Stimulated activated naive CD8-positive, alpha-beta T cell treated with anti-CD3 and anti-CD28 coated beads, Interleukin-15, Interleukin-2, amounts not matched to agents 100 U/mL and 50 U/mL, for 24 hours (primary cell): ENCODE data around the gene EI24.
A peak's percentile ranks its signal among the peaks of the same experiment; 100 is the strongest.
"Not testable (repeated sequence)": the region's sequence is repeated elsewhere in the genome, so short reads cannot be mapped to it uniquely, and the experiment has no call there.

Source experiments
- ATAC-seq: fragments of 150-1000 bp; cut with Tn5 transposase; one replicate; pipeline ENCODE4 v1.10.0; 2021
- DNase-seq: peaks from one replicate; pipeline ENCODE4 v3.0.0; 2021

EI24 gene

DNA sequence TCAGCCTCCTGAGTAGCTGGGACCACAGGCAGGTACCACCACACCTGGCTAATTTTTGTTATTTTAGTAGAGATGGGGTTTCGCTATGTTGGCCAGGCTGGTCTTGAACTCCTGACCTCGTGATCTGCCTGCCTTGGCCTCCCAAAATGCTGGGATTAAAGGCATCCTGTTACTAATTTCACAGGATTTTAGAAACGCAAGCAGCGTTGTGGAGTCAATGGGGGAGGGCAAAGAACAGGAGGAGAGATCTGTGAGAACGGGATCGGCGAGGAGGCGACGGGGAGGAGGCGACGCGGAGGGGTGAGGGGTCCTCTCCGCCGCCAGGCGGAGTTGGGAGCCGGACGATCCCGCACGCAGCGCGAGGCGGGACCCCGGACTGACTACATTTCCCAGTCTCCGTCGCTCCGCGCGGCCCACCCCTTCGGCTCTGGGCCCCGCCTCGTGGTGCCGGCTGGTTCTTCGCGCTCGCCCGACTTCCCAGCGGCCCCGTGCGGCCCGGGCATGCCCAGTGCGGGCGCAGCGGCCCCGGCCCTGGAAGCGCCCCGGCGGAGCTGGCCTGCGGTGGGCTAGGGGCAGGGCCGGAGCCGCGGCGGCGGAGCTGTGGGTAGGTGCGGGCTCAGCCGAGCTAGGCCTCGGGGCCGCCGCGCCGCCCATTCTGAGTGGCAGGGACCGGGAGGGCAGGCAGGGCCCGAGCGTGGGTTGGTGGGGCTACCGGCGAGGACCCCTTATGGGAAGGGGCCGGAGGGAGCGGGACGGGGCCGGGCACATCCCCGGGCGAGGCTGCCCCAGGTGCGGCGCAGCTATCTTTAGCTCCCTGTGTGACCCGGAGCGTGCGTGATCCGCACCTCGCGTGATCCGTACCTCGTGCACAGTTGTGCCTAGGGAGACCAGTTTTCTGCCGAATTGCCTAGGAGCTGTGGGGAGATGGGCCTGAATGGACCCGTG lies at the start of gene EI24:
TSS of gene EI24 (plus strand) at position 508 of the 945 bp plus-strand sequence. CDS start 3,051 bp downstream, outside the sequence.
- ATAC-seq = peak; percentile 99
- DNase-seq = peak; percentile 92

- ATAC-seq (peak; percentile 88), DNase-seq (peak; percentile 28)
Measured at GRCh38 chr11:125519860-125520834, 49.1 kb upstream of the EI24 start.

GRCh38 chr11:125525303-125525702 lies 44.0 kb upstream of the EI24 start:
- no peak for ATAC-seq
- no peak for DNase-seq

DNA sequence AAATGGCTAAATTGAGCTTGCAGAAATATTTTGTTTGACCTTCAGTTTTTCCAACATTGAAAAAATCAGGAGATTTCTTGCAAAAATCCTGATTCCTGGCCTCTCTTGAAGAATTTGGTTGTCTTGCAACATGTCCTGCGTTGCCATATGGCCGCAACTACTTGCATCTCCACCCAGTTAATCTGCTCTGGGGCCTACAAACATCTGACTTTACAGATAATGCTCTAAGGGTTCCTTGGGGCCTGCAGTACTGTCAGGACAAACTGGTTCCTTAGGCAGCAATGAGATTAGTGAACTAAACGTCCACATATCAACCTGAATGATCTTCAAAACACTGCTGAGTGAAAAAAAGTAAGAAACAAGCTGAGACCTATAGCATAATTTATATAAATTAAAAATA lies 36.6 kb upstream of the EI24 start:
- no peak for ATAC-seq
- DNase-seq = no peak

DNA sequence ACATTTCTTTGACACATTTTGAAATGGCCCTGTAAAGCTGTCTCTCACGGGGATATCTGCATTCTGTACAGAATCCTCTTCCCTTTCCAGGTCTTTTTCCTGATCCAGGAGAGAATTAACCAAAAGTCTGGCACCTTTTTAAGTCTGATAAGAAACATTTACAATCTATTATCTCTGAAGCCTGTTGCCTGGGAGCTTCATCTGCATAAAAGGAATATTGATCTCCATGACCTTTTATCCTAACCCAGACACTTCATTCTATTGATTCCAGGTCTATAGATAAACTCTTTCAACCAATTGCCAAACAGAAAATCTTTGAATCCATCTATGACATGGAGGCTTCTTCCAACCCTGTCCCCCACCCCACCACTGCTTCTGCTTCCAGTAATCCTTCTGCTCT lies 33.7 kb upstream of the EI24 start:
- ATAC-seq (no peak), DNase-seq (no peak)

GRCh38 chr11:125536834-125537233 lies 32.4 kb upstream of the EI24 start:
- ATAC-seq, DNase-seq: not testable (repeated sequence)

DNA sequence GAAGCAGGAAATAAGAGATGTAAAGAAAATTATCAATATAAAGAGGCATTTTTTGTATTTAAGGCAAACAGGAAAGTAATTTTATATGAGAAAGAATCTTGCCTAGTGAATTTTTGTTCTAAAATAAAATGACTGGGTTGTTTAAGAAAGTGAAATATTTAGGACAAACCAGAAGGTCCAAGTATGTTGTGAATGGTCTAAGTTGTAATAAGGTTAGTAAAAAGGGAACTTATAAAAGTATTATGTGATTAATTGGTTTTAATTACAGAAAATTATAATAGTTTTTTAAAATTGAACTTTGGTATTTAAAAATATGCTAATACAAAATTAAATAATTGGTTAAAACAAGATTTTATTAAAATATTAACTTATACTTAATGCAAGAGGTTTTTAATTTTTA lies 26.6 kb upstream of the EI24 start:
- ATAC-seq (no peak), DNase-seq (no peak)

DNA sequence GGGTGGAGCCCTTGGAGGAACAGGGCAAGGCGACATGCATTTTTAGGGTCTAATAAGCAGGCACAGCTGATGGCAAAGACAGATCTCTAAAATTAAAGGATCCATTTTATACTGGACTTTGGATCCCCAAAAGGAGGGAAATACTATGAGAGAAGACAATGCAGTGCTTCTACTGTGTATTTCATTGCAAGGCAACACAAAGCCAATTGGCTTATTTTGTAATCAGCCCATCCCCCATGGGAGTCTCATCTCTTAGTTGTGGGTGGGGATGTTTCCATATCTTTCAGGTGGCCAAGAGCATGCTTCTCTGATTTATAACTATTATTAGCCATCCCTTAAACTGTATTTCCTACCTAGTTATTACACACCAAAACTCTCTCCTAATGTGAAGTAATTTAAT lies 18.5 kb upstream of the EI24 start:
- ATAC-seq = no peak
- no peak for DNase-seq

DNA sequence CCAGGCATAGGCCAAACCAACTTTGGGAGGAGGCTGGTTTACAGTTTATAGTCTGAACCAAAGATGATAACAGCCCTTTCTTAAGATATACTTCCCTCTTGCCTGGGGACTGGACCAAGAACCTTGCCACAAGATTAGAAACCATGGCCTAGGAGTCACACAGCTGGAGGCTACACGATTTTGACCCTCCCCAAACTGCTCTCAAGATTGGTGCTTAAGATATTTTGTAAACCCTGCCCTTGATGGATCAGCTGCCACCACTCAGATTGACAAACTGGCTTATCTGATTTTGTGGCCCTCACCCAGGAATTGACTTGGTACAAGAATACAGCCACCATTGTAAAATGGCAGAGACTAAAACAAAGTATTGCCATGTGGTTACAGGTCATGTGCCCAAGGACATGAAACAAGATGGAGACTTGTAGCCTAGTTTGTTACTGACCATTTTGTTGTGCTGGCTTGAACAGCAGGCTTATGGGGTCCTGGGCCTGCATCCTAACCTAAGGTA lies 17.4 kb upstream of the EI24 start:
- ATAC-seq (no peak), DNase-seq (no peak)

GRCh38 chr11:125552927-125553326 lies 16.4 kb upstream of the EI24 start:
- DNase-seq = no peak
- no peak for ATAC-seq

DNA sequence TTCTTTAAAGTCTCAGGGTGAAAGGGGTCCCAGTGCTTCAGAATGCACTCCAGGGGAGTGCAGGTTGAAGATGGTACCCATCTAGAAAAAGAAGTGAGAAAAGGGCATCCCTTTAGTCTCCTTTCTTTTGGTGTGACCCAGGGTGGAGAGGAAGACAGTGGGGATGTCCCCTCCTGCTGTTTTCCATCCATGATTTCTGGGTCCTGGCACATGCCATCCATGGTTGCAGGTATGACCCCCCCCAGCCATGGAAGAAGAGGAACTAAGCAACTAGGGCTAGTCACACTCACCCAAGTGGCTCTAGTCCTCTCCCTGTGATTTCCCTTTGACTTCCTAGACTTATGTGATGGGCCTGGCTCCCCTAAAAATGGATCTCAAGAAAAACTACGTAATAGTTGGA lies 15.9 kb upstream of the EI24 start:
- ATAC-seq (no peak), DNase-seq (no peak)

DNA sequence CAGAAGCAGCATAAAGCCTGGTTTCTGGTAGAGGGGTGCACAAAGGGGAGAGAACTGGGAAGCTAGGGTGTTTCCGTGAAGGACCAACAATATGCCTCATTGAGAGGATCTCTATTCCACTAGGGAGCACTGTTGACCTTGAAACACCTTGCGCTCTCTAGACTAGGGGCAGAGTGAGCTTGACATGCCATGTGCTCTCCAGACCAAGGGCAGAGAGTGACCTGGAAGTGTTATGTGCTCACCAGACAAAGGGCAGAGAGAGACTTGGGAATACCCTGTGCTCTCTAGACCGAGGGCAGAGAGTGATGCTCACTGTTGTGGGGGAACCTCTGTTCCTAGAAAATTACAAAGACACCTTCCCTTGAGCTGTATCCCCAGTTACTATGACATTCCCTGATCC lies 15.2 kb upstream of the EI24 start:
- DNase-seq = no peak
- ATAC-seq = no peak

- ATAC-seq (no peak), DNase-seq (no peak)
Measured at GRCh38 chr11:125559888-125560287, 9.4 kb upstream of the EI24 start.

- DNase-seq (no peak), ATAC-seq (no peak)
Measured at GRCh38 chr11:125561924-125562323, 7.4 kb upstream of the EI24 start.

DNA sequence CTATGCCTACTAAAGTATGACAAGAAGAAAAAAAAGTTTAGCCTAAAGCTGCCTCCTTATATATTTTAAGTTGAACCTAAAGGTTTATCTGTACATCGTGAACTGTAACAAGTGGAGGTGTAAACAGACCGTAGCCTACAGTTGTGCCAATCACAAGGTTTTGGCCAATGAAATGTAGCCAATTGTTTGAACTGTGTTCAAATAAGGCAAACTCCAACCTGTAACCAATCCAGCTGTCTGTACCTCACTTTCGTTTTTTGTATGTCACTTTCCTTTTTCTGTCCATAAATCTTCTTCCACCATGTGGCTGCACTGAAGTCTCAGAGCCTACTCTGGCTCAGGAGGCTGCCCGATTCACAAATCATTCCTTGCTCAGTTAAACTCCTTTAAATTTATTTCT lies 6.8 kb upstream of the EI24 start:
- no peak for DNase-seq
- ATAC-seq = no peak

DNA sequence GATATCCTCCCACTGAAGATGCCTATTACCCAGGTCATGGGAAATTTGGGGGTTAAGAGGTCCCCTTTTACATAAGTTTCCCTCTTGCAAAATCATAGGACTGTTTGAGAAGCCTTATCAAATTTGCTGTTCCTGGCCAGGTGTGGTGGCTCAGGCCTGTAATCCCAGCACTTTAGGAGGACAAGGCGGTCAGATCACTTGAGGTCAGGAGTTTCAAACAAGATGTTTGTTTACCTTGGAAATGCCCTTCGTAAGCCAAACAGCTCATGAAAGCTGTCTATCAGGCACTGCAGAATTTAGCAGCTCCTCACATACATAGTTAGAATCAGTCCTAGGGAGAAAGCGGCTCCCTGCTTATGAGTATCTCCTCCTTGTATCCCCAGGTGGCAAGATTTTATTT lies 4.9 kb upstream of the EI24 start:
- no peak for DNase-seq
- ATAC-seq = no peak

DNA sequence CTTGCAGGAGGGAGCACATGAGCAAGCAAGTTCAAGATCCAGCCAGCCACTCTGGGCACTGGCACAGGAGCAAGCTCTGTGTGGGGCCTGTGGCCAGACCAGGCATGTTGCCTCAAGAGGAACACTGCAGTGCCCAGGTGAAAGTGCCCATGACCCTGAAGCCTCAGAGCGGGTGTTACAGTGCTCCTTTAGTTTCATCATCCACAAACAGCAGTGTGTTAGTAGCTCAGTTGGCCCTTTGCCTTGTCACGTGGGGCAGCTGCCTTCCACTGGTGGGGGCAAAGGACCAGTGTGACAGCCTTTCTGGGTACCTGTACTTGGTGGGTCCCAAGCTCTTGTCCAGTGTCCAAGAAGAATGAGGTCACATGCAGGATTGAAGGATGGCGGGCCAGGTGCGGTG lies 3.0 kb upstream of the EI24 start:
- ATAC-seq = no peak
- DNase-seq = no peak

DNA sequence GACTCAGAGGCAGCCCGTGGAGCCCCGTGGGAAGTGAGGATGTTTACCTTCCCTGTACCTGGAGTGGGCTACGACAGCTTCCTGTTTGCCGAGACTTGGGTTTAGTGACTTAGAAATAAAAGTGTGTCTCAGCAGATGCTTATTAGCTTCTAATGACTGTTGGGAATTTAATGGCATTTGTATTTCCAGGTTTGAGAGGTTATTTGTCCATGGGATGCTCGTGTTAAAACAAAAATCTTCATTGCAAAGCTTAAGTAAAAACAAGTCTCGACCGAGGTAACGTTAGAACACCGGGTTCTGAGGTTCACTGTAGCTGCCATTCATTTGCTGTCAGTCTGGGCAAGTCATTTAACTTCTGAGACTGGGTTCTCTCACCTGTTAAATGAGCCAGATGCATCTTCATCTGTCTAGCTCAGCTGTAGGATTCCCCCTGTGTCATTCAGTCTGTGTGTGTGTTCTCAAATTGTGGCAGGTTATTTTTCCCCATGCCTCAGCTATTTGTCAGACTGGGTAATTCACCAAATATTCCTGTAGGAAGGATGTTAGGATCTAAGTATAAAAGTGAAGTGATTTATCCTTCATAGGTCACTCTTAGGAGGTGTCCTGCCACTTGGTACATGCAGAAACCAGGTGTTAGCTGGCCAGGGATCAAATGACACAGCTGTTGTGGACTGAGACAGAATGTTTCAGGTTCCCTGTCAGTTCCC lies 791 bp downstream of the EI24 start:
- DNase-seq = no peak
- ATAC-seq = peak; percentile 8

DNA sequence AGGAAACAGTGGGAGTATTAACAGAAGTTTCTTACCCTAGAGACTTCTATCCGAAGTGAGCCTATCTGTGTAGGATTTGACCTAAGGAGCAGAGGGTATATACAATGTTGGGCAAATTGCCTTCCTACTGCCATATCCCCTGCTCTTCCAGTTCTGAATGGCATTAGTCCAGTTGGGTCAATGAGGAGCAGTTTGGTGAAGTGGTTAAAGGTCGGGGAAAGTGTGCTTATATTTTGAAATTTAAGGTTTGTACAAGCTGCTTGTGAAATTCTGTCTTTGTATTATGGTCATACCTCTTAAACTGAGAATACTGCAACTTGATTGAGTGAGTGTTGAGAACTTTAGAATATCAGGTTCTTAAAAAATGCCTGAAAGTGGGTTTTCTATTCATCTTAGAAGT lies 1.7 kb downstream of the EI24 start:
- ATAC-seq (no peak), DNase-seq (no peak)

- ATAC-seq = no peak
Measured at GRCh38 chr11:125572916-125573315, 3.6 kb downstream of the EI24 start.

GRCh38 chr11:125577181-125577580 lies 7.9 kb downstream of the EI24 start:
- ATAC-seq, DNase-seq: not testable (repeated sequence)

More at GRCh38 chr11:125572916-125573315, 3.6 kb downstream of the EI24 start:
- no peak for DNase-seq

- no peak for ATAC-seq
- no peak for DNase-seq
Measured at GRCh38 chr11:125578783-125579182, 9.5 kb downstream of the EI24 start.
